GM19438 (cell line): Measurements from ENCODE around the gene CPZ.
"Not testable (repeated sequence)": the region's sequence is repeated elsewhere in the genome, so short reads cannot be mapped to it uniquely, and the experiment has no call there.

ENCODE experiments used
- ATAC-seq: cut with Tn5 transposase; IDR thresholded peaks from one replicate; pipeline ENCODE4 v1.9.1; 2021; ENCODE audit warnings: low read depth; ENCODE audit not compliant: unreplicated experiment

CPZ gene

GRCh38 chr4:8556341-8557150 lies 36.0 kb upstream of the CPZ start:
- ATAC-seq = no peak

- ATAC-seq = no peak
These were observed 35.2 kb upstream of the CPZ start for GRCh38 chr4:8557151-8558076.

- ATAC-seq = no peak
These were observed 34.2 kb upstream of the CPZ start for GRCh38 chr4:8558080-8558960.

GRCh38 chr4:8559011-8559410 lies 33.6 kb upstream of the CPZ start:
- ATAC-seq = no peak

GRCh38 chr4:8559524-8560264 lies 32.9 kb upstream of the CPZ start:
- ATAC-seq = no peak

- no peak for ATAC-seq
These were observed 32.1 kb upstream of the CPZ start for GRCh38 chr4:8560265-8561047.

GRCh38 chr4:8564595-8564994 lies 28.0 kb upstream of the CPZ start:
- no peak for ATAC-seq

- ATAC-seq = no peak
These were observed 24.4 kb upstream of the CPZ start for GRCh38 chr4:8568068-8568668.

GRCh38 chr4:8570201-8570600 lies 22.4 kb upstream of the CPZ start:
- no peak for ATAC-seq

- no peak for ATAC-seq
These were observed 20.6 kb upstream of the CPZ start for GRCh38 chr4:8571702-8572685.

GRCh38 chr4:8573266-8573665 lies 19.3 kb upstream of the CPZ start:
- no peak for ATAC-seq

- ATAC-seq = no peak
These were observed 17.7 kb upstream of the CPZ start for GRCh38 chr4:8574796-8575370.

GRCh38 chr4:8575457-8575856 lies 17.1 kb upstream of the CPZ start:
- ATAC-seq = no peak

GRCh38 chr4:8576591-8576990 lies 16.0 kb upstream of the CPZ start:
- ATAC-seq = not testable (repeated sequence)

GRCh38 chr4:8577046-8577445 lies 15.5 kb upstream of the CPZ start:
- ATAC-seq = no peak

- no peak for ATAC-seq
These were observed 14.6 kb upstream of the CPZ start for GRCh38 chr4:8577972-8578371.

GRCh38 chr4:8578717-8579116 lies 13.8 kb upstream of the CPZ start:
- ATAC-seq = no peak
